GM18951 (cell line): Measurements from ENCODE around the gene BSDC1.

Experiments used
- POLR2A ChIP-seq: IDR thresholded peaks from 4 replicates; pipeline ENCODE4 v1.6.1; 2011; ENCODE audit warnings: mild to moderate bottlenecking; ENCODE audit not compliant: insufficient read length, insufficient read depth; ENCODE audit errors: extremely low read depth
- in situ Hi-C: fragments of 300-500 bp; cut with MboI; formaldehyde crosslinking; loops from one replicate; pipeline ENCODE4 v1.12.0; 2022; ENCODE audit warnings: low sequenced_read_pairs, mixed read lengths, inconsistent platforms; ENCODE audit not compliant: unreplicated experiment

BSDC1 gene

DNA sequence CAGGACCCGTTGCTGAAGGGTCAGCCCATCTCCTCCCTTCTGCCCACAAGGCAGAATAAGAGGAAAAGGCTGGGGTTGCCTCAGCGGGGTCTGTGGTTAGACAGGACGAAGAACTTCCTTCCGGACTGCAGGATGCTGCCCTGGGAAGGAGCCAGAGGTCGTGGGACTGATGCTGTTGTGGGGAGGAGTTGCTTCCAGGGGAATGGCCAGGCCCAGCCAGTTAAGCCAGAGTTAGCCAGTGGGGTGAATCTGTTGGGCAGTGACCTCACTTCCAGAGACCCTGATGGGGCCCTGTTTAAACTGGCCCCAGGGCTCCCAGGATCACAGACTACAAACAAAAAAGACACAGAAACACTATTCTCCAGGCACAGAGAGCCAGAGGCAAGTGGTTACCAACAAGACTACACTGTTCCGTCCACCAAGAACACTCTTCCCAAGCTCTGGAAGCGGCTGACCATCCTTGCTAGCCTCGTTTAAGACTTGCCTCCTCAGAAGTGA is 45.0 kb downstream of the BSDC1 start:
- no peak for TF ChIP-seq POLR2A
- in situ Hi-C loops: no loop called here

- TF ChIP-seq POLR2A: no peak
- in situ Hi-C loops: no loop called here
These were observed 47.6 kb downstream of the BSDC1 start for GRCh38 chr1:32346532-32347157.

DNA sequence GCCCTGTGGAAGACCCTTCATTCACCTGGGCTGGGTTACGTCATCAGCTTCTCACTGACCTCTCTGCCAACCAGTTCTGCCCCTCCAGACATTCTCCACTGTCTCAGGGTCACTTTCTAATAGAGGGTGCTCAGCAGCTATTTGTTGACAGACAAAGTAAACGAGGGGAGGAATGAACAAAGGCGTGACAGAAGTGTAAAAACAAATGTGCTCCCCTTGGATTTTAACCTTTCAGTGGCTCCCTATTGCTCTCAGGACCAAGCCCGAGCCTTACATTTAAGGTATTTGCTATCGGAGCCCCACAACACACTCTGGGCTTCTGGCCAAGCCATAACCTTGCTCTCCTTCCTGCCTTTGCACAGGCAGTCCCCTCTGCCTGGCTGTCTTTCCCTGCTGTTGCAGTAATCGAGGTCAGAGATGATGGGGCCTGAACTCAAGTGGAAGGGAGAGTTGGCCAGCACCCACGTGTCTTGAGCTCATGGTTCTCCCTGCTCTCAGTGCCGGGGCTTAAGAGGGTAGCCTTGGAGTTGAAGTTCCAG is 48.9 kb downstream of the BSDC1 start:
- in situ Hi-C loops: no loop called here

DNA sequence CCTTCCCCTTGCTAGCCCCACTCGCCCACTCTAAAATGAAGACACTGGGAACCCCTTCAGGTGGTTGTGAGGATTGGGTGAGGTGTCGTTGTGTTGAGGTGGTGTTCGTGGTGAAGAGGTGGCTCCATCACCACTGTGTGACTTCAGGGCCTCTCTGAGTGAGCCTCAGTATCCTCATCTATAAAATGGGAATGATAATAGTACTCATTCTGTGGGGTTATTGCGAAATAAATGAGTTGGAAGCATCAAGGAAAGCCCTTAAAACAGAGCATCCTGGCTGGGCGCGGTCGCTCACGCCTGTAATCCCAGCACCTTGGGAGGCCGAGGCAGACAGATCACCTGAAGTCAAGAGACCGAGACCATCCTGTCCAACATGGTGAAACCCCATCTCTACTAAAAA is 51.5 kb downstream of the BSDC1 start:
- TF ChIP-seq POLR2A: no peak
- in situ Hi-C loops: no loop called here

More for the DNA sequence above, 48.9 kb downstream of the BSDC1 start:
- no peak for TF ChIP-seq POLR2A

GRCh38 chr1:32341971-32342370 is 52.3 kb downstream of the BSDC1 start:
- TF ChIP-seq POLR2A: no peak
- in situ Hi-C loops: no loop called here

DNA sequence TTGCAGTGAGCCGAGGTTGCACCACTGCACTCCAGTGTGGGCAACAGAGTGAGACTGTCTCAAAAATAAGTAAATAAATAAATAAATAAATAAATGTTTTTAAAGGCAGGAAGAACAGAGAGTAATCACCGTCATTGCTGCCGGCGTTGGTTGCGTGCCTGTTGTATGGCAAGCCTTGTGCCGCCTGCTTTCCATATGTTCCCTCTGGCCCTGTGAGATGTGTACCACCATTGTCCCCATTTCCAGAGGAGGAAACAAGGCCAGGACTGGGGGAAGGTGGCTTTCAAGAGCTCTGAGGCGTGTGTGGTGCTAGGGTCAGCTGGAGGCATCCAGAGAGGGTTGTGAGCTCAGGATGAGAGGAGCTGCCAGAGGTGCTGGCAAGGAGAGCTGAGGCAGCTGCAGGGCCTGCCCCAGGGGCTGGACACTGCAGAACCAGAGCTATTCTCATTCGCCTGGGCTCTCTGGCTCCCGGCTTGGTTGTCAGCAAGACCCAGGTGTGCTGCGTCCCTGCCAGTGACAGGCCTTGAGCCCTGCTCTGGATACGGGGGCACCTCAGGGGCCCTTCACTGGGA is 53.0 kb downstream of the BSDC1 start:
- no peak for TF ChIP-seq POLR2A
- in situ Hi-C loops: no loop called here

GRCh38 chr1:32339363-32339978 is 54.8 kb downstream of the BSDC1 start:
- in situ Hi-C loops: no loop called here
- TF ChIP-seq POLR2A: no peak

- in situ Hi-C loops: no loop called here
- no peak for TF ChIP-seq POLR2A
These were observed 55.5 kb downstream of the BSDC1 start for GRCh38 chr1:32338637-32339145.

GRCh38 chr1:32337855-32338636 is 56.2 kb downstream of the BSDC1 start:
- TF ChIP-seq POLR2A: no peak
- in situ Hi-C loops: no loop called here

DNA sequence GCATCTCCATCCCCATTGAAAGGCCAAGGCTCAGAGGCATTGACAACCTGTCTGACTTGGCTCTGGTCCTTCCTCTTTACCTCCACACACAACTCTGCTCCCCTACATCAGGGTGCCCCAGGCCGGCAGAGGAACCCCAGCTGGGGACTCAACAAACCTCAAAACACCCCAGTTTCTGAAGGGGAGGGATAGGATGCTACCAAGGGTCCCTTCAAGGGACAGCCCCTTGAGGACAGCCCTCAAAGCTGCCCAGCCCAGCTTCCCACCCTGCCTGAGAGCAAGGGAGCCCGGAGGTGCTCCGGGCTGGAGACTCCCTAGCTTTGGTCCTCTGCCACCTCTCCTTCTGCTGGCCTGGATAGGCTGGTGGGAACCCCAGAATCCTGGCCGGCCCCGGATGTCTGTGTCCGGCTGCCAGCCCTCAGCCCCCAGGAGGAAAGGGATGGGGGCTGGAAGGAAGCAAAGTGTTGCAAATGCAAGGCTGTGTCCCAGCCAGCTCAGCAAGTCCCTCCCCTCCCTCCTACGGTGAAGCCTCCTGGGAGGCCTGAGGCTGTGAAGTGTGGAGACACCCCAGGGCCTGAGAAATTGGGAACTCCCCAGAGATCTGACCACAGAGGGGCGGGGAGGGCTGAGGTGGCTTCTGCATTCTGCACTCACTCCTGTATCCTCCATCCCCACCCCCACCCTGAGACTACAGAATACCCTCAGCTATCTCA is 57.1 kb downstream of the BSDC1 start:
- in situ Hi-C loops: no loop called here

GRCh38 chr1:32336591-32336932 is 57.7 kb downstream of the BSDC1 start:
- in situ Hi-C loops: no loop called here

More for the DNA sequence above, 57.1 kb downstream of the BSDC1 start:
- TF ChIP-seq POLR2A: peak; percentile 13

DNA sequence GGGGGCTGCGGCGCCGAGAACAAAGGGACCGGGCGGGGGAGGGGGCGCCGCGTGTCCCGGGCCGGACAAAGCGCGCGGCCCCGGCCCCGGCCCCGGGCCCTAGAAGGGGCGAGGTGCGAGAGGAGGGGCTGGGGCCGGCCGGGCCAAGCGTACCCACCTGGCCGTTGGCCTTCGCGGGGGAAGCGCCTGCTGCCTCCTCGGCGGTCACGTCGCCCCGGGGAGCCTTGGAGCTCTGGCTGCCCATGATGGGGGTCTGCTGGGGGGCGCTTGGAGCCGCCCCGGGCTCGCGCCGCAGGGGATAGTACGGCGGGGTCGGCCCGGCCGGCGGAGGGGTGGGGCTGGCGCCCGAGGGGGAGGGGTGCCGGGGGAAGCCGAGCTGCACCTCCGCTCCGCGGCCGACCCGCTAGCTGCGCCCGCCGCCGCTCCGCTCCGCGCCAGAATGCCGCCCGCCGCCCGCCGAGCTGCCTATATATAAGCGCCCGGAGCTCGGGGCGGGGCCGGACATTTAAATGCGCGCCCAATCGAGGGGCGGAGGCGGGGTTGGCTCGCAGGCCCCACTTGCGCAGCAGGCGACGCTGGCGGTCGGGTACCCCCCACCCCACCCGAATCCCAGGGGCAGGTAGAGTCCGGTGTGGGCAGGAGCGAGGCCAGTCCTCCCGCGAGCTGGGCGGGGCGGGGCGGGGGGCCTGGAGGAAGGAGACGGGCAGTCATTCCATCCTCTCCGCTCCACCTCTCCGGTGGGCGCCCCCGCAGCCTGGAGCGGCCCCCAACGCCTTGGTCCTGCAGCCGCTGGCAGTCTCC is 58.3 kb downstream of the BSDC1 start, which contains the start of gene MARCKSL1:
MARCKSL1 (minus strand) TSS at position 444 of the 801 bp plus-strand sequence; CDS start at position 244, 200 bp downstream.
- TF ChIP-seq POLR2A: peak; percentile 100

More at GRCh38 chr1:32336591-32336932, 57.7 kb downstream of the BSDC1 start:
- no peak for TF ChIP-seq POLR2A

More for the DNA sequence above, 58.3 kb downstream of the BSDC1 start, which contains the start of gene MARCKSL1:
- in situ Hi-C loops: no loop called here
